Esophagus muscularis mucosa (tissue), 3 donors: Measurements from ENCODE around the gene PTPRQ.

ENCODE experiments used
- CTCF ChIP-seq, 3 experiments: fragments of 200-600 bp in 2 of 3; fragments of 450-650 bp in 1 of 3; sonication (generic) in 2 of 3; IDR thresholded peaks; one replicate each; pipeline ENCODE4 v1.5.1; 2017 to 2019; ENCODE audit warnings: antibody characterized with exemption in 3 of 3, mild to moderate bottlenecking in 2 of 3, moderate library complexity in 1 of 3
- POLR2A ChIP-seq: fragments of 450-650 bp; IDR thresholded peaks from one replicate; pipeline ENCODE4 v1.6.1; 2017; ENCODE audit warnings: antibody characterized with exemption, moderate library complexity, mild to moderate bottlenecking, low read depth
- POLR2AphosphoS5 ChIP-seq, 2 donors: sonication (generic); formaldehyde crosslinking; IDR thresholded peaks; one replicate each; pipeline ENCODE4 v1.6.1; 2017; ENCODE audit warnings: antibody characterized with exemption in 2 of 2

GRCh38 chr12:80576641-80577418 is 132.8 kb downstream of the PTPRQ start:
- no peak for TF ChIP-seq POLR2AphosphoS5 (IDR thresholded peaks at IDR 0.05)
- TF ChIP-seq CTCF (IDR thresholded peaks at IDR 0.05) = no peak
- no peak for TF ChIP-seq POLR2A
